Kidney capillary endothelial cell (primary cell): ENCODE data around the gene AGTRAP.

Source experiments
- DNase-seq: peaks from one replicate; pipeline ENCODE4 v3.0.0-alpha.2; 2018; ENCODE audit warnings: low spot score

The AGTRAP gene, protein sequence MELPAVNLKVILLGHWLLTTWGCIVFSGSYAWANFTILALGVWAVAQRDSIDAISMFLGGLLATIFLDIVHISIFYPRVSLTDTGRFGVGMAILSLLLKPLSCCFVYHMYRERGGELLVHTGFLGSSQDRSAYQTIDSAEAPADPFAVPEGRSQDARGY

DNA sequence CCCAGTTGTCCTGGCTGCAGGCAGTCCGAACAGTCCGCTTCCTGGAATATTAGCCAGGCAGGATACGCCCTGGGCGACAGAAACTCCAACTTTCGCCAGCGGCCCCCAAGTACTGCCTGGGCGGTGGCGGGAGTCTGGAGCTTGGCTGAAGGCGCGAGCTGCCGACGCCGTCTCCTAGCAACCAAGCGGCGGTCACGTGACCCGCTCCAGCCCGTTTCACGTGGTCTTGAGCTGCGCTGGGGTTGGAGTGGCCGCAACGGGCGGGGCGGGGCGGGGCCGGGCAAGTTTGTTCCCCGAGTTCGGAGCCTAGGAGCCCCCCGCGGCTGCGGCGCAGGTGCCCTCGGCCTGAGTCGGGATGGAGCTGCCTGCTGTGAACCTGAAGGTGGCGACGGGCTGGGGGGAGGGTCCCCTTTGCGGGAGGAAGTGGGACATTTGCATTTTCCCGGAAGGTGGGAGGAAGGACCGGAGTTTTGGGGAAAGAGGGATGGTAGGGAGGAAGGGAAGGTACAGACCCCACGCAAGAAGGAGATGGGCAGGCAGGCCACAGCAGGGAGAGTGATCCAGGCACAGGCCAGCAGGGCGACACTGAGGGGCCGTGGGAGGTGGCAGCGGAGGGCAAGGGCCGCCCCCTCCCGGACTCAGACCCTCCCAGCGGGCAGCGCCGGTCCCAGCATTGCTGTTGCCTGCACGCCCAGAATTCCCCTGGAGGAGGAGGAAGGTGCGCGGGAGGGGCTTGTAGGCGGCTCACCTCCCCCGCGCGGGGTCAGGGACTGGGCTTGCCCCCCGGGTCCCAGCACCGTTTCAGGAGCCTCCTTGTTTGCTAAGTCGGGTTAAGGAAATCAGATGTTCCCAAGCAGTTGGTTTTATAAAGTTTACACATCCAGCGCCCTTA is at the start of gene AGTRAP:
Gene AGTRAP (plus strand): TSS at position 283 of the 892 bp plus-strand sequence. CDS start 73 bp downstream, at position 356.
- peak; percentile 82 for DNase-seq

DNA sequence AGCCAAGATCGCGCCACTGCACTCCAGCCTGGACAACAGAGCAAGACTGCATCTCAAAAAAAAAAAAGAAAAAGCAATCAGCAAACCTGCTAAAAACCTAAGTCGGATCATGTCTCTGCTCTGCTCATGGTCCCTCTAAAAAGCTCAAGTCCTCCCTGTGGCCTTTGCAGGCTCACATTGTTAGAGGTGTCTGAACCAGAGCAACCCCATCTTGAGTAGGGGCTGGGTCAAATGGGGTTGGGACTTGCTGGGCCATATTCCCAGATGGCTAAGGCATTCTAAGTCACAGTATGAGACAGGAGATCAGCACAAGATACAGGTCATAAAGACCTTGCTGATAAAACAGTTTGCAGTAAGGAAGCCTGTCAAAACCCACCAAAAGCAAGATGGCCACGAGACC is 47.4 kb upstream of the AGTRAP start:
- no peak for DNase-seq

DNA sequence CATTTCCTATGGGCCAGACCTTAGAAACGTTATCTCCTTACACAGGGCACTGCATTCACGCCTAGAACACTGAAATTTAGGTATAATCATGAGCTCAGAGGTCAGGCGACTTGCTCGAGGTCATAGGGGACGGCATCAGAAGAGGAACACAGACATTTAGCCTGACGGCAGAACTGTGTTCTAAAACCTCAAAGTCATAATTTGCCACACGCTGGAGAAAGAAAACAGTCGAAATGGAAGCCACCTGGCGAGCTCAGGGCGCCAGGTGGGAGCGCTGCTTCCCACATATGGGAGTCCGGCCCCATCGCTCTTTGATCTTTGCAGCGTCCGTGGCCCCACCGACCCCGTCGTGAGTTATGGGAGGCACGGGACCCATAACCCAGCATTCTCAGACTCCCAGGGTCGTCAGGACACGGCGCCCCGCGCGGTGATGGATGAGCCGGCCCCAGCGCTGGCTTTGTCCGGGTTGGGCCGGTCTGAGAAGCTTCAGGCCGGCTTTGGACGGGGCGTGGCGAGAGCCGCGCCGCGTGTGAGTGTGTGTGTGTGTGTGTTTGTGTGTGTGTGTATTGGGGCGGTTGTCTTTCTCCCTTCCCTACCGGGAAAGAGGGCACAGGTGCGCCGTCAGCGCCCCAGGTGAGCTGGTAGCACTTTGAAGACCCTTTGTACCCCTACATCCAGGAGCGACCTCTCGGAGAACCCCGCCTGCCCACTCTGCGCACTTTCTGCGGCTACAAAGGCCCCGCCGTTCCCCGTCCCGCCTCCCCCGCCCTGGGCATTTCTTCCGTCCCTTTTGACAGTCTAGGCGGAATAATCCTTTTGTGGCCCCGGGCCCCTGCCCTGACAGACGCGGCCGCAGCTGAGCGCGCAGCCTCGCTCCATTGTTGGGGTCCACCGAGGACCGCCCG is 45.3 kb upstream of the AGTRAP start:
- DNase-seq = no peak

DNA sequence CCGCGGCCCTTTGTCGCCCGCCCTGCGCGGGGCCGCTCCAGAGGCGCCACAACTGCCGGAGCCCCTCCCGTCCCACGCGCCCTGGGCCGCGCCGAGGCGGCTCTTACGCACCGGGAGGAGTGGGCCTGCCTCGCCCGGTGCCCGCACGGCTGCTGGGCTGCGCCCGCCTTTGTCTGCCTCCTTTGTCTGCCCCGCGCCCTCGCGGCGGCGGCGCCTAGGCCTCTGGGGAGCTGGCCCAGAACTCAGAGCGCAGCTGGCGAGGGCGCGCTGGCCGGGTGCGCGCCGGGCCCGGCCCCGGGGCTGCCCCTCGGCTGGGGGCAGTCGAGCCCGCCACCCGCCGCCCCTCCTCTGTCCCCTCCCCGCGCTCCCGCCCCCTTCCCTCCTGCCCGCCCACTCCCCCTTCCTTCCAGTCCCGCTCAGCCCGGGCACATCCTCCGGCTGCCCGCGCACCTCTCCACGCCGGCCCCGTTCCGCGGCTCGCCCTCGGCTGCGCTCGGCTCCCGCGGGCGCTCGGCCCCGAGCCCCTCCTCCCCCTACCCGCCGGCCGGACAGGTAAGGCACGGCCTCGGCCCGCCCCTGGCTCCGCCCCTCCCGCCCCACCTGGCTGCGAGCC is 44.5 kb upstream of the AGTRAP start, which contains the start of gene DRAXIN:
Gene DRAXIN (plus strand): TSS at position 409 of the 613 bp plus-strand sequence. CDS start 14,549 bp downstream, outside the sequence.
- DNase-seq = peak; percentile 10

DNA sequence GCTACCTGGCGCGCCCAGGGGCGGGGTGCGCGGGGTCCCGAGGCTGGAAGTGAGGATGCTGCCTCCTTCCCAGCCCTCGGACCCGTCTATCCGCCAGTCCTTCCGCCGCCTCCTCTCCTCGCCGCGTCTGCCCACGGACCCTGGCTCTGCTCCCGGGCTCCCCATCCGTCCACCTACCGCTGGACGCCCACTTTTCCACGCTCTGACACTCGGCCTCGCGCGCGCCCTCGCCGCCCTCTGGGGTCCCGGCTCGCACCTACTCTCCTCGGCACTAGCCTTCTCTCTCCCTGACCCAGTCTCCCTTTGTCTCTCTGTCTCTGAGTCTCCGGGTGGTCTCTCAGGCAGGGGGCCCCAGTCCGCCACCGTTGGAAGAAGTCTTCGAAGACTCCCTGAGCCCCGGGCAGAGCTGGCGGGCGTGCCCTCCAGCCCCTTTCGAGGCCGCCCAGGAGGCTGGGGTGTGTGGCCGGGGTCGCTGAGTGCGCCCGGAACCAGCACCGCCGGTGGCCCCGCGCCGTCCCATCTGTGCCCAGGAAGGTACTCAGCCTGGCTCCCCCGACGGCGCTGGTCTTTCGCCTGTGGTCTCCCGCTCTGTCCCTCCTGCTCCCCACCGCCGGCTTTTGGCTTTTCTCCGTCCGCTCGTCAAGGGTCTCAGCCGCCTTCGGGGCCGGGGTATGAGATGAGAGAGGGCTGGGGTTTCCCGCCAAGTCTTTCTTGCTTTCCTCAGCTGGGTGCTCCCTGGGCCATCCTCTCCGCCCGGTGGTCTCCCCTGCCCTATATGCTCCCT is 43.8 kb upstream of the AGTRAP start:
- no peak for DNase-seq

DNA sequence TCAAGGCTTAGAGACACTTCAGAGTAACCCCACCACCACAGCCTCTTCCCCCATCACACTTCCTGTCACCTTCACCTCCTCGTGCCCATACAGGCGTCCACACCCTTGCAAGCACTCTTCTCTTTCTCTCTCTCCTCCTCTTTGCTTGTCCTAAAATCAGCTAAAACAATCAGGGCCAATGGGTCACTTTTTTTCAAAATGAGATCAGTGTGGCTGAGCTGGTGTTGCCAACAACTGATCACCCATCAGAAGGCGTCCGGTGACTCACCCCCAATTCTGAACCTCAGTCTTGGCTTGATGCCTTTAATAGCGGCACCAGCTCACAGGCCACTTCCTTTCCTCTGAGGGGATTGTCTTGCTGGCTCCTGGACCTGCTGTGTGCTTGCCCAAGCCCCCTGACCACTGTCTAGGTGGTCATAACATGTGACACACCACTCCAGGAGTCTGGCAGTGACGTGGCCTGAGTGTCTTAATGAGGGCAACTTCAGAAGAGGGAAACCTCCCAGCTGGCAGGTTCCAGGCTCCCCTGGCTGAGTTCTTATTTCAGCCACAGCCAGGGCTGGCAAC is 42.8 kb upstream of the AGTRAP start:
- DNase-seq = peak; percentile 93

DNA sequence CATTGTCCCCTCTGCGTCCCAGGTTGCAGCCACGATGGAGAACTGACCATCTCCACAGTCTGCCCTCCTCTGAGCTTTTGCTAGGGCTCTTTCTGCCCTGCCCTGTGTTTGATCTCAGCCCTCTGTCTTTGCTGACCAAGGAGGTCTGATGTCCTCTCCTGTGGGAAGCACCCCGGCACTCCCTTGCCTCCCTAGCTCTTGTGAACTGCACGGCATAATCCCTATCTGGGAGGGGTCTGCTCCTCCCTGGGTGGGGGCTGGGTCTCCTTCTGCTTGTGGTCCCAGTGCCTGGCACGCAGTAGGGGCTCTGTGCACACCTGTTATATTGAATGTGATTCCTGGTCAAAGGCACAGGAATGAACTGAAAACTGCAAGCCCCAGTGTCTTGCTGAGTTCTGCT is 42.0 kb upstream of the AGTRAP start:
- DNase-seq = no peak

DNA sequence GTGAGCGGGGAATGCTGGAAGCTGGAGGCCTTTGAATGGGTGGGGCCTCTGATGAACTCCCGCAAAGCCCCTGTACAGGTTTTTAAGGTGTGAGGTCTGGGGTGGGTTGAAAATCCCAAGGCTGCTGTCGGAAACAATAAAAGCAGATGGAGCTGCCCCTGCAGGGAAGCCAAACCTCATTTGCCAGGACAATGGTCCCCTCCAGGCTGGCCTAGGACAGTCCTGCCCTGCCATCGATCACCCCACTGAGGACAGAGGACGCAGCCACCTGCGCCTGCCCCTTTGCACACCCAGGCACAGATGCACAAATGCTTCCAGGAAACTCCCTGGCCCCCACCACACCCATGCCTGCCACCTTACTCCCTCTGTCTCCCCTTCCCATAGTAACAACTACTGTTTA is 40.1 kb upstream of the AGTRAP start:
- no peak for DNase-seq

DNA sequence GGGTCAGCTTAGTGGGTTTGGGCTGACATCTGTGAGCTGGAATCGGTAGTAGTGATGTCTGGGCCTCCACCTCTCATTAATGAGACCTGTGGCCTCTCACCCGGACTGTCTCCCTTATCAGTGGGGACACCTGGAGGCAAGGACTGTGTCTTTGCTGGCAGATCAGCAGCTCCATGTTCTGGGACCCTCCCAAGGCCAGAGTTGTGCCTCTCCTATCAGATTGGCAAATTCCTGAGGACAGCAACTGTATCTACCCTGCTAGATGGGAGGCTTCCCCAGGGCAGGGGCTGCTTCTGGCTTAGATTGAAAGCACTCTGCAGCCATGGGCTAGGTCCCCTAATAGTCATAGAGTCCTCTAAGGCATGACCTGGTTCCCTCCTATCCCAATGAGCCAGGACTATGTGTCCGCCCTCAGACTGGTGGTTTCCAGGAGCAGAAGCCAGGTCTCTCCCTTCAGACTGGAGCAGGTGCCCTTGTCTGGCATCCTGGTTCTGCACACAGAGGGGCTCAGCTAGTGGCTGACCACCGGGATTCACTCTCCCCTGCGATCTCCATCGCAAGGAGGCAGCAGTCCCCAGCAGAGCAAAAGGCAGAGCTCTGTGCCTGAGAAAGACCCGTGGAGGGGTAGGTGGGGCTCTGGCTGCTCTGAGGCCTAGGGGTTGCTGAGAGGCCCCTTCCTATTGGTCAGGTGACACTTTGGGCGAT is 38.6 kb upstream of the AGTRAP start:
- no peak for DNase-seq

DNA sequence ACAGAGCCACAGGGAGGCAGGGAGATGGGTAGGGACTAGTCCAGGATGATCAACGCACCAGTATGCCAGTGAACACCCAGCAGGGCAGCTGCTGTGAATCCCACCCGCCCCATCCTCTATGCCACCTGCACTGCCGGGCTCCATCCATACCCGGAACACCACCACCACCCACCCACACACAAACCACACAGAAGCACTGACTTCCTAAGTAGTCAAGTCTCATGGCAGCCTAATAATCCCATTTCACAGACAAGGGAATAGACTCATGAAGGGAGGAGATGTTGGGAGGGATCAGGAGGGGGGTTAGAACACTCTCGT is 38.1 kb upstream of the AGTRAP start:
- no peak for DNase-seq

DNA sequence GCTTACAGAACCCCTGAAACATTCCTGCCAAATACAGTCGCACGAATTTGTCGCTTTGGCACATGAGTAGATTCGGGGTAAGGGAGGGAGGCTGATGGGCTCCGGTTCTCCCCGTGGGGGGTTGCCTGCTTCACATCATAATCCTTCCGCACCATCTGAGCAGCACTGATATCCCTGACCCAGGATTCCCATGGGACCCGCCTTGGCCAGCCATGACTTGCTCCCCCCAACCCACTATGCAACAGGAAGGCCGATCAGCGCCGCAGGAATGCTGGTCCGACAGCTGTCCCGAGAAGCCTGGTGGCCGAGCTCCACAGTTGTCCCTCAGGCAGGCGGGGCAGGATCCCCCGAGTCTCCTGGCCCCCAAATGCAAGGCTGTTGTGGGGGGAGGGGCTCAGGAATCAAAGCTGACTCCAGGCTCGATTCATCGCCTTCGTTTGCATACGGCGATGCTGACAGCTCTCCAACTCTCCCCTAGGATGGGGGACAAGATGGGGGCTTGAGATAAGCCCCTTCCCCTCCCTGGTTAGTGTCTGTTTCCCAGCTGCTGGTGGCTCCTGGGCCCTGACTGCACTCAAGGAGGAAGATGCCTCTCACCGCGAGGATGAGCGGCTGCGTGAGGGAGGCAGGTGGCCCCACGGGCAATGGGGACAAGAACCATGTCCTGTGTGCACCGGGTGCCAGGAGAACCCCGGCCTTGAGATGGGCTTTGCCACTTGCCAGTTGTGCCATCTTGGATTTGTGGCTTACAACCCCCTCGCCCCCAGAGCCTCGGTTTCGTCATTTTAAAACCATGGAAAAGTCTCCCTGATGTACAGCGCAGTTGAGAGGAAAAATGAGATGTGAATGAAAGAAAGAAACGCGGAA is 35.1 kb upstream of the AGTRAP start:
- no peak for DNase-seq

DNA sequence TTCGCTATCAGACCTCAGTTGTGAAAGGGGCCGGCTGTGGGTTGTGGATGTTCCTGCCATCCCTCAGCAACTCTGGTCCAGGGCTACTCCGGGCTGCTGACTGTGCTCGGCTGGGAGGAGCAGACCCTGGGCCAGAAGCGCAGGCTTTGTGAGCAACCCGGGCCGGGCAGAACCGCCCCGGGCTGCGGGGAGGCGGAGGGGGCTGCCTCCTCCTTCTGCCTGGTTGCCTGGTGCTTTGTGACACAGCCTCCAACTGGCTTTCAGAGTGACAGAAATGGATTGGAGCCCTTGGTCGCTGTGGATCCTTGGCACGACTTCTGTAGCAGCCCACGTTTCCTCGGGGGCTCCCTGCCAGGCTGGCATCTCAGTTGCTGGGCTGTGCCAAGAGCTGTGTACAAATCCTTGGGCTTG is 34.4 kb upstream of the AGTRAP start:
- DNase-seq = no peak

DNA sequence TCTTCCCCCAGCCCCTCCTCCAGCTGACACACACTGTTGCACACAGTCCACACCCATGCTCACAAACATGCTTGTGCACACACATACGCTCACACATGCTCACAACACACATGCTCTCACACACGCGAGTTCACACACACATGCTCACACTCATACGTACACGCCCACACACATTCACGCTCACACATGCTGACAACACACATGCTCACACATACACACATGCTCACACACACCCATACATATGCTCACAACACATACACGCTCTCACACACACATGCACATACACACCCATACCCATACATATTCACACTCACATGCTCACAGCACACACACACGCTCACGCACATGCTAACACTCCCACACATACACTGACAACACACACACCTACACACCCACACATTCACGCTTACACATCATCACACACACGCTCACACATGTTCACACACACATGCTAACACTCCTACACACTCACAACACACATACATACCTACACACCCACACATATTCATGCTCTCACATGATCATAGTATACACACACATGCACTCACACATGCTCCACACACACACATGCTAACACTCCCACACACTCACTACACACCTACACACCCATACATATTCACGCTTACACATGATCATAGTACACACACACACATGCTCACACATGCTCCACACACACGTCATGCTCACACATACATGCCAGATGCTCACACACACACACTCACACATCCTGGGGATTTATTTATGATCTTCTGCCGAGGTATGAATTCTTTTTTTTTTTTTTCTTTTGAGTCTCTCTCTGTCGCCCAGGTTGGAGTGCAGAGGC is 33.7 kb upstream of the AGTRAP start:
- no peak for DNase-seq

DNA sequence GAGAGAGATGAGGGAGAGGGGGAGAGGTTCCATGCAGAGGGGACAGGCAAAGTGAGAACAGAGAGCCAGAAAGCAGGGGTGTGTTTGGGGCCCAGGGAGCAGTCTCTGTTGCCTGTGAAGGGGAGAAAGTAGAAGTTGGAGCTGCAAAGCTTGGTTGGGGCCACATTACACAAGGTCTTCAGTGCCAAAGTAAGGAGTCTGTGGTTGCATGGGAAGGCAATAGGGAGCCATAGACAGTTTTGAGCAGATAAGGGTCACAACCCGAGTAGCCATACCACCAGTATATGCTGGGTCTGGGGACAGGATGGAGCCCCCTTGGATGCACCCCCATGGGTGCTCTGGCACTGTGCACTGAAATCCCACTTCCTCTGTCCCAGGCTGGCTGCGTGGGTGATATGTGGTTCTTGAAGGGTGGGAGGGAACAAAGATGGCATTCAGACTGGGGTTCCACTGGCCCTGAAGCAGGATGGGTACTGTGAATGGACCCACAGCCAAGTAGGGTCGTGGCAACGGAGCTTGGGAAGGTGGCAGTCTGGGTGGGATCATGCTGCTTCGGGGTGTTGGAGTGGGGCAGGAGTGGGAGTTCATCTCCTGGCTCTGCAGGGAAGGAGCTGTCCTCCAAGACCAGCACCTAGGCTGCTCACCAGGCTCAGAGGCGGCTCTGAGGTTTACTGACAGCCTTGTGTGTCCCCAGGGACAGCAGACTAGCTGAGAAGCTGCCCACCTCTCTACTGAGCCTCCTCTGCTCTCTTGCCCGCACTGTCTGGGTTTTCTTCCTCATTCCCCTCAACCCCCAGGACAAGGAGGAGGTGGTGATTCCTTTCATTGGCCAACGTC is 32.4 kb upstream of the AGTRAP start:
- no peak for DNase-seq

DNA sequence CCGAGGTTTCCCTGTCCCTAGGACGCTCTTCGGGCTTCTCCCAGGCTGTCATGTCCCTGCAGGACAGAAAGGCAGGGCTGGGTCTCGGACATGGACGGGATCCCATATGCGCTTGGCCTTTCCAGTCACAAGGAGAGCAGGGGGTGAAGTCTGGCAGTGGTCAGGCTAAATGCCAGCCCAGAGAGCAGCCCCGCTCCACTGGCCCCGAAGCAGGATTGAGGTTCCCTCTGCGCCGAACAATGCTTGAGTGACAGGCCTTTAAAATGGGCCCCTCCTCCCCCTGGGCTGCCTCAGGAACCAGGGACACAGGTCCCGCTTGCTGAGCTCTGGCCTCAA is 31.8 kb upstream of the AGTRAP start:
- DNase-seq = no peak

DNA sequence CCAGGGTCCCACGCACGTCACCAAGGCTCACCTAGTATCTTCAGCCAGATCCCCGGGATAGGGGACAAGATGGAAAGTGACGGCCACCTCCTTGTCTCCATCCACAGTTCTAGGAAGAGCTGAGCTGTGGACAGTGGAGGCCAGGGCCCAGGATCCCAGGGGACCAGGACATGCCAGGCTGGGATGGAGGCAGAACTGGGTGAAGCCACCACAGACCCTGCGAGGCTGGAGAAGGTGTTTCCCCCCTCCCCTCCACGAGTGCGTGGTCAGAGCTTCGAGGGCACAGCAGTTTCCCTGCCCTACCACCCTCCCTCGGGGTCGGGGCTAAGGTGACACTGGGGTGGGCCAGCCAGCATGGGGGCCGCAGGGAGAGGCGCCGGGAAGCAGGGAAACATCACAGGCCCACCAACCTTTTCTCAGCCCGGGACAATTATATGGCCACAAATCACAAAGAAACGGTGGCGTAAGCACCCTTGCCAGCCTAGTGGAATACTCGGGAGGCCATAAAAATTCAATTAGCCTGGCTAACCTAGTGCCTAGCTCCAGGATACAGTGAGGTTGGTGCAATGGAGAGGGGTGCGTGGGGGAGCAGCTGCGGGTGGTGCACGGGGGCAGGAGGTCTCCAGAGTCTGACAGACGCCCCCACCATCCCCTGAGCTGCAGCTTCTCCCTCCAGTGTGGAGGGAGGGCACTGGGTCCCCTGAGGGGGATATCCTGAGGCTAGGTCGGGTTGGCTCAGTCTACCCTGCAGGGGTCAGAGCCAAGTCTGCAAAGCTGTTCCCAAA is 31.1 kb upstream of the AGTRAP start:
- DNase-seq = no peak

DNA sequence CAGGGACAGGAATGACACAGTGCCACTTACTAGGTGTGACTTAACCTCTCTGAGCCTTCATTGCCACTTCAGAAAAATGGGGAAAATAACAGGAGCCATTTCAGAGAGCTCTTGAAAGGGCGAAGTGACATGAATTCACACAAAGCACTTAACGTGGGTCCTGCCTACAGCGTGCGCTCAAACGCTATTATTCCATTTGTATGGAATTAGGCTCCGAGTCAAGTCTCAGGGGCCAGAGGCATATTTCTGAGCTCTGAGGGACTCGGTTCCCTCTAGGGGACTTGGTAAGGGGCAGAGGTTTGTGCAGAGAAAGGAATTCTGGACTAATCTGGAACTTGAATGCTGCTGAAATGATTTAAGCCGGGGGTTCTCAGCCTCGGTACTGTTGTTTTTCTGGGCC is 30.3 kb upstream of the AGTRAP start:
- DNase-seq = no peak
